GM19372 (cell line): Measurements from ENCODE around the gene NUPR1.
"Not testable (repeated sequence)": the region's sequence is repeated elsewhere in the genome, so short reads cannot be mapped to it uniquely, and the experiment has no call there.

Experiments used
- ATAC-seq: cut with Tn5 transposase; IDR thresholded peaks from one replicate; pipeline ENCODE4 v1.9.1; 2021; ENCODE audit warnings: mild to moderate bottlenecking, low read depth, moderate library complexity; ENCODE audit not compliant: unreplicated experiment

NUPR1 gene

GRCh38 chr16:28500476-28501180 is 38.1 kb downstream of the NUPR1 start:
- not testable (repeated sequence) for ATAC-seq

- no peak for ATAC-seq
Measured at GRCh38 chr16:28499854-28500253, 38.9 kb downstream of the NUPR1 start.

GRCh38 chr16:28498666-28499381 is 40.0 kb downstream of the NUPR1 start:
- ATAC-seq, result no peak

GRCh38 chr16:28497861-28498599 is 40.7 kb downstream of the NUPR1 start:
- no peak for ATAC-seq

- no peak for ATAC-seq
Measured at GRCh38 chr16:28497386-28497785, 41.4 kb downstream of the NUPR1 start.

GRCh38 chr16:28496844-28497243 is 41.9 kb downstream of the NUPR1 start:
- no peak for ATAC-seq

- no peak for ATAC-seq
Measured at GRCh38 chr16:28495795-28496749, 42.7 kb downstream of the NUPR1 start.

- no peak for ATAC-seq
Measured at GRCh38 chr16:28495098-28495793, 43.5 kb downstream of the NUPR1 start.

GRCh38 chr16:28494121-28494851 is 44.5 kb downstream of the NUPR1 start, which contains the start of gene APOBR:
APOBR (plus strand) TSS chr16:28494643; CDS start chr16:28494682, 39 bp downstream.
- no peak for ATAC-seq

GRCh38 chr16:28492511-28492910 is 46.3 kb downstream of the NUPR1 start:
- ATAC-seq, result no peak

GRCh38 chr16:28491970-28492474 is 46.8 kb downstream of the NUPR1 start, which contains the start of gene CLN3:
CLN3 (minus strand) TSS chr16:28492074; CDS start chr16:28491759, 315 bp downstream.
- ATAC-seq, result peak; percentile 70

- ATAC-seq, result no peak
Measured at GRCh38 chr16:28491230-28491969, 47.4 kb downstream of the NUPR1 start.

- ATAC-seq, result no peak
Measured at GRCh38 chr16:28486266-28486665, 52.5 kb downstream of the NUPR1 start.

GRCh38 chr16:28483361-28483760 is 55.4 kb downstream of the NUPR1 start:
- not testable (repeated sequence) for ATAC-seq
